ENCODE data around the gene DCAF5.

DCAF5 gene

DNA sequence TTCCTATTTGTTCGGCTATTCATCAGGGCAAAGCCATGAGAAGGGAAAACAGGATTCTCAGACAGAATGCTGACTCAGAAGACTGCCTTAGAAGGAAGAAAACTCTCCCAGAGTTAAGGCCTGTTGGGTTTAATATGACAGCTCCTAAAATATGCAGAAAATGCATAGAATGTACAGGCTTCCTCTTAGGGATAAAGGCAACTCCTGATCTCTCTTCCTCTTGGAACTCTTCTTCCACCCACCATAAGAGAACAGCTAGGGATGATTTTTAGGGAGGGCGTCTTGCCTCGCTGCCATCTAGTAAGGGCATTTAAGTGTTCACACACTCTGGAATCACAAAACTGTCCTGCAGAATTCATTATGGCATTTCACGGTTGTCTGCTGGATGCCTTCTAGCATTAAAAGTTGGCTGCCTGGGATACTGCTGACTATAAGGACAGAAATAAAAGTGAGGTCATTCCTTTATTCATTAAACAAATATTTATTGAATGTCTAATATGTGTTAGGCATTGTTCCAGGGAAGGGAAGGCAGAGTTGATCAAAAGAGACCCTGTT, 73.7 kb downstream of the DCAF5 start:
- TF ChIP-seq GATA2 (IDR thresholded peaks at IDR 0.05; ENCODE audit: low read depth, low read length) (no peak), GATA3 (IDR thresholded peaks at IDR 0.05; ENCODE audit: low read depth, low read length) (no peak)

DNA sequence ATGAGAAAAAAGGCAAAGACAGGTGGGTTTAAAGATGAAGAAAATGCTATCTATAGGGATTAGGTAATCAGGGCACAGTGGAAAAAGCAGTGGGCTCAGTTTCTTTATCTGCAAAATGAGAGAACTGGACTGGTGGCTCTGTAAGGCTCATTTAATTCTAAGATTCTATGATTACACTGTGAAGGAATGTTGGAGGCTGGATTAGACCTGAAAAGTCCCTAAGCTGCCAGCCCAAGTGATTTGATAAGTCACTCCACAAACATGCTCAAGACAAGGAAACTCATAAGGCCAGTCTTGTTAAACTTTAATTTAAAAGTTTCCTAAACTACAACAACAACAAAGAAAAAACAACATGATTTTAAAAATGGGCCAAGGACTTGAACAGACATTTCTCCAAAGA, 75.1 kb downstream of the DCAF5 start:
- TF ChIP-seq GATA2 (IDR thresholded peaks at IDR 0.05; ENCODE audit: low read depth, low read length): no peak
- TF ChIP-seq GATA3 (IDR thresholded peaks at IDR 0.05; ENCODE audit: low read depth, low read length): no peak

DNA sequence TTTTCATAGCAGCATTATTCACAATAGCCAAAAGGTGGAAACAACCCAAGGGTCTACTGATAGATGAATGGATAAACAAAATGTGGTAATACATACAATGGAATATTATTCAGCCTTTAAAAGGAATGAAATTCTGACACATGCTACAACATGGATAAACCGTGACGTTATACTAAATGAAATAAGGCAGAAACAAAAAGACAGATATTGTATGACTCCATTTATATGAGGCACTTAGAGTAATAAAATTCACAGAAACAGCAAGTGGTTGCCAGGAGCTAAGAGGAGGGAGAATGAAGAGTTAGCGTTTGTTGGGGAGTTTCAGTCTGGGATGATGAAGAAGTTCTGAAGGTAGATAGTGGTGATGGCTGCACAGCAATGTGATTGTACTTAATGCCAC, 76.6 kb downstream of the DCAF5 start:
- TF ChIP-seq GATA2 (IDR thresholded peaks at IDR 0.05; ENCODE audit: low read depth, low read length): no peak
- TF ChIP-seq GATA3 (IDR thresholded peaks at IDR 0.05; ENCODE audit: low read depth, low read length): no peak

DNA sequence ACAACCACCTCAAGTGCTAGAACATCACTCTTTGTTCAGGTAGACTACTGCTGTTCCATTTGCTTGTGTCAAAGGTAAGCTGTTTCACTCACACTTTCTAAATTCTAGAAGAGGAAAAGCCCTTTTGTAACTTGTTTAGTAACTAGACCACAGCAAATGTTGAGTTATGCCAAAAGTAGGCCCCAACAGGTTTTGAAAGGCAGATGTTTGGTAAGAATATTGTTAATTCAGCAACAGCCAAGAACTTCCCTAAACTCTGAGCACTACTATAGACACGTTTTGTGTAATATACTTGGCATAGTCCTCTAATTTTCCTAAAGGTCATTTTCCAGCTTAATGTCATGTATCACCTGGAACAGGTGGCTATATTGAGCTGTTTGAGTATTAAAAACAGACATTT, 79.0 kb downstream of the DCAF5 start:
- TF ChIP-seq GATA3 (IDR thresholded peaks at IDR 0.05; ENCODE audit: low read depth, low read length): no peak
- TF ChIP-seq GATA2 (IDR thresholded peaks at IDR 0.05; ENCODE audit: low read depth, low read length): no peak

DNA sequence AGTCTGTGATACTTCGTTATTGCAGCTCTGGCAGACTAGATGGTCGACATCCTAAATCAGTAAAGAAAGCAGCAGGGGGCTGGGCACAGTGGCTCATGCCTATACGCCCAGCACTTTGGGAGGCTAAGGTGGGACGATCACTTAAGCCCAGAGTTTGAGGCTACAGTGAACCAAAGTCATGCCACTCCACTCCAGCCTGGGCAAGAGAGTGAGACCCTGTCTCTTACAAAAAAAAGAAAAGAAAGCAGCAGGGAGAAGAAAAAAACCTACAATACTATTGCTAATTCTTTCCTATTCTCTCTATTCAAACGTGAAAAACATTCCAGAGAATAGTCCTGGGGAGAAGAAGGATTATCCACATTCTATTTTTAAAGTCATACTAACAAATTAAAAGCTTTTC, 79.5 kb downstream of the DCAF5 start:
- TF ChIP-seq GATA2 (IDR thresholded peaks at IDR 0.05; ENCODE audit: low read depth, low read length) (no peak), GATA3 (IDR thresholded peaks at IDR 0.05; ENCODE audit: low read depth, low read length) (no peak)

DNA sequence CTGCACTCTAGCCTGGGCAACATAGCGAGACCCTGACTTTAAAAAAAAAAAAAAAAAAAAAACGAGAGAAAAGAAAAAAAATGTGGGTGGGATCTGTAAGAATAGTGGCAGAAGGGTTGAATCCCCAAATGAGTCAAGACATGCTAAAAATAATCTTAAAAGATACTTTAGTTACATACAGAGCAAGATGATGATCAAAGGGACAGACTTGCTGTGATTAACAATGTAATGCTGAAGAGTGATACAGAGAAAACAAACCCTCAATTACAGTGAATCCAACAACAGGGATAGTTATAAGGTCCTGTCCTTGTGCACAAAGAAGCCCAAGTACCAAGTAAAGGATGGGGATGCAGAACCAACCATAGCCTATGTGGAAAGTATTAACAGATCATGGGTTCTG, 80.3 kb downstream of the DCAF5 start:
- no peak for TF ChIP-seq GATA3 (IDR thresholded peaks at IDR 0.05; ENCODE audit: low read depth, low read length)
- no peak for TF ChIP-seq GATA2 (IDR thresholded peaks at IDR 0.05; ENCODE audit: low read depth, low read length)

DNA sequence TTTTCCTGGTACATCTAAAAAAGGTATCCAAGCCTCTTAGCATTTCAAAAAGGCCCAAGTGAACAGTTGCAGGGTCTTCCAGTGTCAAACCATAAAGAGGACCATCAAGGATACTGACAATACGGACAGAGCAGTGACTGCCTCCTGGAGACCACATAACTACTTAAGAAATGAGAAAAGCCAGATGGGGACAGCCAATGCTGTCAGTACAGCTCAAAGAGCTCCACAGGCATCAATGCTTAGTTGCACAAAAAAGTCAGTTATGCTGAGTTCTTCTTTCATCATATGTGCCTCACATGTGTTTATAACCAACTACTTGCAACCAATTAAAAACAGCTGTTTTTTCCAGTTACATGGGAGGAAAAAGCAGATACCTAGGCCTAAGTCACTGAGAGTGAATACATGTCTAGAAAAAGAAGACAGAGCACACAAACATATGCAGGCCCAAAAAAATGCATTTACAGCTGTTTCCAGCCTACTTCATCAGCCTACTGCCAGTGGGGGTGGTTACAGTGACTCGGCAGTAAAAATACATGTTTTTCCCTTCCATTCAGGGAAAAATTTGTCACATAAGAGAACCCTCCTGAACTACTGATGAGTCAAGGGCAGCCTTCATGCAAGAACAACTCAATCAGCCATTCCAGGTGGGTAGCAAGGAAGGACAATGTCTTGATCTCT, 84.0 kb downstream of the DCAF5 start:
- TF ChIP-seq GATA3 (IDR thresholded peaks at IDR 0.05; ENCODE audit: low read depth, low read length) (no peak), GATA2 (IDR thresholded peaks at IDR 0.05; ENCODE audit: low read depth, low read length) (no peak)

DNA sequence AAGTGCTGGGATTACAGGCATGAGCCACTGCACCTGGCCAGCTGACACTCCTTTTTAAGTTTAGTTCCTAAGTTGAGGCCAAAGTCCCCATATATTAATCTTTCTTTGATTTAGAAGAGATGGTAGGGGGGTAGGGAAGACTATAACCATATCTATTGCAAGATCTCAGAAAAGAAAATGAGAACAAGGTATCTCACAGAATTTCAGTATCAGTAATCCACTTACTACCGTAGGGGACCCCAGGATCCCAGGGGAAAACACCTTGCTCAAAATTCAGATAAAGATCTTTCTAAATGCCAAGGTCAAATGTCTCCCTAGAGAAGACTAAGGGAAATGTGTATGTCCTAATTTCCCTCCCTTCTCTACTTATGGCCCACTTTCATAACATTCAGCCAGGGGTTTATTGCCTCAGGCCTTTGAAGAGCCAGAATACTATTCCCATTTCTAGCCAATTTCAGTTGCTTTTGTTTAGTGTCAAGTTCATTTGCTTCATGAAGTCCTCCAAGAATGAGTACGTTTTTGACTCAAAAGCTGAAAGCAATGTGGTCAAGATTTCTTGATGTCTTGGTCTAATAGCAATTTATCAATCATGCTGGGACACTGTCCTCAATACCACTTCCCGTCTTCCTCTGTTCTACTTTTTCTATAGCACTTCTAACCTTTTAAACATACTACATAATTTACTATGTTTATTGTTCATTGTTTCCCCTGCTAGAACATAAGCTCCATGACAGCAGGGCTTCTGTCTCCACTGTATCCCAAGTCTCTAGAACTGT, 86.3 kb downstream of the DCAF5 start:
- no peak for TF ChIP-seq GATA3 (IDR thresholded peaks at IDR 0.05; ENCODE audit: low read depth, low read length)
- TF ChIP-seq GATA2 (IDR thresholded peaks at IDR 0.05; ENCODE audit: low read depth, low read length): no peak

DNA sequence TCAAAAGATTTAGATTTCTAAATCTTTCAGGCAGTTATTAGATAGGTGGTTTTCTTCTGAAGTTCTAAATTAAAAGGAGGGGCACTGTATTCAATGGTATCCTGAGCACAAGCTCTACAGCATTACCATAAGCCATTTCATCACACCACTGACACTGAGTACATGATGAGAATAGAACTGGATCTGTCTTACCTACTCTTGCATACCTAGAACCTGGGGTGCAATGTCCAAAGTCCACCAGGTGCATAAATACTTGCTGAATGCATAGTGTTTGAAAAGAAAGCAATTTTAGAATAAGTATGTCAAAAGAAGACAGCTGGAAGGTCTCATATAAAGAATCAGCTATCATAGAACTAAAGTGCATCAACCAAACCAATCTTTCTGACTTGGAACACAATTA, 88.3 kb downstream of the DCAF5 start:
- no peak for TF ChIP-seq GATA2 (IDR thresholded peaks at IDR 0.05; ENCODE audit: low read depth, low read length)
- TF ChIP-seq GATA3 (IDR thresholded peaks at IDR 0.05; ENCODE audit: low read depth, low read length): no peak

DNA sequence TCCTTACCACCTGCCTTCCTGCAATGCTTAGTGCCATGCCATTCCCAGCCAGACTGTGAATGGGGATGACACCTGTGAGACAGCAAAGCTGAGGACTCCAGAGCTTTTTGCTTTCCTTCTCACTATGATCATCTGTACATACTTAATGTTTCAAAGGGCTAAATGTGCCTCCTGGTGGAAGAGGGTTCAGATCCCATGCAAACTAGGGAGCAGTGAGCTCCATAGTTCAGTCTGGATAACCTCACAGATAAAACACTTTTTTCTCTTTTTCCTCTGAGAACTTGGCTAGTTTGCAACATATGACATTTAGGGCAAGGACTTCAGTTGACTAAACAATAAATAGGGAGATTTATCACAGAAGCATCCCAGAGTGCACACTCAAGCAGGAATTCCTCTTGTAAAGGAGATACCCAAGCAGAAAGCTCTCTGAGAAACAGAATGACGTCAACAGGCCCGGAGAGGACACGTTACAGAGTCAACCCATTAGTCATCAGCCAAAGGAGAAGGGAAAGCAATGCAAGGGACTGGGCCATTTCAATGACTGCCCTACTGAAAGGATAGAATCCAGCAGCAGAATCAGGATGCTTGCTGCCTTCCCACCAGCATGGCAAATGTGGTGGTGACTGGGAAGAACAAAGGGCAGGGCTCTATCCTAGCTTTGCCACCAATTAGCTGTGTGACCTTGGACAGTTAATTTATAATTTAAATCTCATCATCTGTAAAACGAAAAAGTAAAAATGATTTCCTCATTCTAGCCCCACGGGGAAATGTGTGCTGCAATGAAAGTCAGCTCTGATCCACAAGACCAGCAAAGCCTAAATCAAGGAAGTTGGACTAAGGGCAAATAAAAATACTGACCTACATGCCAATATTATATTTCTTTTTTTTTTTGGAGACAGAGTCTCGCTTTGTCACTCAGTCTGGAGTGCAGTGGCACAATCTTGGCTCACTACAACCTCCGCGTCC, 93.0 kb downstream of the DCAF5 start:
- TF ChIP-seq GATA2 (IDR thresholded peaks at IDR 0.05; ENCODE audit: low read depth, low read length): no peak
- TF ChIP-seq GATA3 (IDR thresholded peaks at IDR 0.05; ENCODE audit: low read depth, low read length): no peak

DNA sequence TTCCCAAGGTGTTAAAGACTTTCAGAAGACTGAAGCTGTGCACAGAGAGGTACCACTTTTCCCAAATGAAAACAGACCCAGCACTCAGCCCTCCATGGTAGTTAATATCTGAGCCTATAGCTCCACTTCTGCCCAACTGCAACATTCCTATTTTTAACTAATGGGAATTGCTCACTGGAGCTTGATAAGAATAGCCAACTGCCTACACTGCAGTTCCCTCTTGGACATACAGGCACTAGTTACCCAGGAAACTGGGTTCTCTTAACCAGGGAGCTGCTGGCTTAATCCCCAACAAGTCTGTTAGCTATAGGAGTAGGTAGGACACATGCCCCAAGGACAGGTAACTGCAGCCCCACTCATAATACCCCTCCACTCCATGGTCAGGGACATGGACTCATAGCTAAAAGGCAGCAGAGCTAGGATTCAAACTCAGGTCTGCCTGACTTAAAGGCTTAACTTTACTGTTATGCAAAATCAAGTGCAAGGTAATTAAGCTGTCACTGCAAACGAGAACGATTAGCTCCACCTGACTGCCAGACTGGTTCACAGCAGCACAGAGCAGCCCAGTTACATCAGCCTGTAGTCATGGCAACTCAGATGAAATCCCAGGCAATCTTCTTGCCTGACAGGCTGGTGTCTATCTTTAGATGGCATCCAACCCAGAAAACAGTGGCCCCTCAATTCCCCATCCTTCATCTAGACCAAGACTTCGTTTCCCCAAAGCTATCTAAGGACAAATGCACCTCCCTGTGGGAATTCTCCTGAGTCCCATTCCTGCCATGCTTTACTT, 96.7 kb downstream of the DCAF5 start:
- TF ChIP-seq GATA3 (IDR thresholded peaks at IDR 0.05; ENCODE audit: low read depth, low read length) (no peak), GATA2 (IDR thresholded peaks at IDR 0.05; ENCODE audit: low read depth, low read length) (peak; percentile 30; the same call in 1 of the 2 replicates)

DNA sequence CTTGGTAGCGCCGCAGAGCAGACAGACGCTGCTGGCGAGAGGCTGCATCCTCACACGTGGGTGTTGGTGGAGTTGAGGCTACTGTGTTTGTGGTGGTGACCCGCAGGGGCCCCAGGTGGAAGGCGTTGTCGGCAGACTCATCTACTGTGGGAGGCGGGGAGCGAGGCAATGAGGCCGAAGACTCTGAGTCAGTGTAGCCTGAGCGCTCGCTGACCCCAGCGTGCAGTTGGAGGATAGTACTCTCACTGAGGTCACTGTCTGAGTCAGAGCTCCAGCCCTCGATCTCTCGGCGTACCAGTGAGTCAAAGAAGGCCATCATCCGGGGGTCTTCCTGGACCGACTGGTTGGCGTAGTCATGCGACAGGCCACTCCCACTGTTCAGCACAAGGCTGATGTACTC, 97.8 kb downstream of the DCAF5 start:
- TF ChIP-seq GATA2 (IDR thresholded peaks at IDR 0.05; ENCODE audit: low read depth, low read length) (no peak), GATA3 (IDR thresholded peaks at IDR 0.05; ENCODE audit: low read depth, low read length) (no peak)

DNA sequence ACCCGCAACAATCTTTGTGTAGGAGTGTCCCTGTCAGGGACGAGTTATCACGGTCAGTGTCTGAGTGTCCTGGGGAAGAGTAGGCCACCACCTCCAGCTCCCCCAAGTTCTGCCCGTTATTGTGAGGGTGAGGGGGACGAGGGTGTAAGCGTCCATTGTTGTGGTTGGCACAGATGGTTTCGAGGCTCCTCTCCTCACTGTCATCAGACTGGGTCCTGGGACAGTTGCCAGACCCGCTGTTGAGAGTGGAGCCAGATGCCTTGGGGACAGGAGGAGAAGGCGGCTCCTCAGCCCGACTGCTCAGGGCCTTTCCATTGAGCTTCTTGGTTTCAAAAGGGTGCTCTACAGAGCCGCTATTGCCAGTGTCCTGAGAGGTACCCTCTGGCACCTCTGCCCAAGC, 98.9 kb downstream of the DCAF5 start:
- TF ChIP-seq GATA3 (IDR thresholded peaks at IDR 0.05; ENCODE audit: low read depth, low read length): no peak
- no peak for TF ChIP-seq GATA2 (IDR thresholded peaks at IDR 0.05; ENCODE audit: low read depth, low read length)
